Astrocyte (in vitro differentiated cells and primary cell): Measurements from ENCODE around the gene ZNF385B. TPM values are rescaled to one million over a fixed set of nuclear protein-coding genes. Genes with fewer than 3 reads are reported as not detected.

Experiments
- DNase-seq: peaks from one replicate; pipeline ENCODE4 v3.0.0-alpha.2; 2010; ENCODE audit warnings: low read depth
- FAIRE-seq: peaks from 2 replicates; lab custom pipeline; 2011; peaks lifted over from hg19 to GRCh38; lab: Jason Lieb, UNC
- H2AFZ ChIP-seq: 2 replicates; pipeline ENCODE4 v1.6.0; 2012; ENCODE audit warnings: low read depth, low read length, inconsistent platforms
- H3K27ac ChIP-seq: 2 replicates; pipeline ENCODE4 v1.5.1; 2011; ENCODE audit warnings: low read depth, low read length, inconsistent platforms
- H3K27me3 ChIP-seq: 2 replicates; pipeline ENCODE4 v1.6.0; 2011; ENCODE audit warnings: low read length, inconsistent platforms; ENCODE audit not compliant: insufficient read depth
- H3K36me3 ChIP-seq: 2 replicates; pipeline ENCODE4 v1.5.1; 2011; ENCODE audit warnings: low read length, inconsistent platforms; ENCODE audit not compliant: insufficient read depth
- H3K4me1 ChIP-seq: 2 replicates; pipeline ENCODE4 v1.5.1; 2011; ENCODE audit warnings: low read length, inconsistent platforms; ENCODE audit not compliant: insufficient read depth
- H3K4me2 ChIP-seq: 2 replicates; pipeline ENCODE4 v1.6.0; 2012; ENCODE audit warnings: low read length, inconsistent platforms
- H3K4me3 ChIP-seq: 2 replicates; pipeline ENCODE4 v1.5.1; 2011; ENCODE audit warnings: low read depth, mild to moderate bottlenecking, low read length, inconsistent platforms; ENCODE audit not compliant: insufficient read depth
- H3K79me2 ChIP-seq: 2 replicates; pipeline ENCODE4 v1.6.0; 2012; ENCODE audit warnings: mild to moderate bottlenecking, low read length, inconsistent platforms; ENCODE audit not compliant: insufficient read depth
- H3K9ac ChIP-seq: 2 replicates; pipeline ENCODE4 v1.6.0; 2012; ENCODE audit warnings: mild to moderate bottlenecking, low read length, inconsistent platforms
- H3K9me3 ChIP-seq: 2 replicates; pipeline ENCODE4 v1.5.1; 2012; ENCODE audit warnings: low read depth, mild to moderate bottlenecking, low read length, inconsistent platforms; ENCODE audit not compliant: insufficient read depth
- H4K20me1 ChIP-seq: 2 replicates; pipeline ENCODE4 v1.6.0; 2012; ENCODE audit warnings: low read length, inconsistent platforms; ENCODE audit not compliant: insufficient read depth
- H3K27ac Mint-ChIP-seq: one replicate; pipeline ENCODE4 v1.8.0; 2021; ENCODE audit warnings: mild to moderate bottlenecking, mixed read lengths; ENCODE audit not compliant: unreplicated experiment
- H3K27me3 Mint-ChIP-seq: one replicate; pipeline ENCODE4 v1.8.0; 2021; ENCODE audit warnings: low read depth, mixed read lengths; ENCODE audit not compliant: unreplicated experiment
- H3K36me3 Mint-ChIP-seq: one replicate; pipeline ENCODE4 v1.8.0; 2021; ENCODE audit warnings: low read depth, mixed read lengths; ENCODE audit not compliant: unreplicated experiment
- H3K4me1 Mint-ChIP-seq: one replicate; pipeline ENCODE4 v1.8.0; 2021; ENCODE audit warnings: low read depth, mixed read lengths; ENCODE audit not compliant: unreplicated experiment
- H3K4me3 Mint-ChIP-seq: one replicate; pipeline ENCODE4 v1.8.0; 2021; ENCODE audit warnings: mild to moderate bottlenecking, moderate library complexity, mixed read lengths; ENCODE audit not compliant: unreplicated experiment
- H3K9me3 Mint-ChIP-seq: one replicate; pipeline ENCODE4 v1.8.0; 2021; ENCODE audit warnings: mild to moderate bottlenecking, mixed read lengths; ENCODE audit not compliant: unreplicated experiment
- CTCF ChIP-seq: IDR thresholded peaks from 2 replicates; pipeline ENCODE4 v1.5.1; 2011; ENCODE audit warnings: low read depth, mild to moderate bottlenecking, inconsistent platforms, low read length, moderate library complexity; ENCODE audit not compliant: insufficient read depth
- EZH2 ChIP-seq: IDR thresholded peaks from 2 replicates; pipeline ENCODE4 v1.6.1; 2012; ENCODE audit warnings: mild to moderate bottlenecking, low read length, inconsistent platforms; ENCODE audit not compliant: insufficient read depth
- total RNA-seq: library from RNA; stranded (reverse); gene quantifications from 2 replicates; pipeline ENCODE4 v1.2.1, GENCODE V29; 2021

Gene ZNF385B
- total RNA-seq, 1 donor from 2014 or later: 0.27 TPM

GRCh38 chr2:179622112-179622511, 239.3 kb downstream of the ZNF385B start:
- H3K36me3 ChIP-seq: no peaks in the 10 kb centered on the region
- Mint-ChIP-seq H3K4me3 (no peak overlapping the region), H3K4me1 (no peaks in the 10 kb centered on the region), H3K9me3 (peaks cover 7% of the 10 kb centered on the region), H3K27ac (no peak overlapping the region), H3K27me3 (no peaks in the 10 kb centered on the region), H3K36me3 (no peaks in the 10 kb centered on the region)
- H3K4me2 ChIP-seq: no peak overlapping the region
- H3K9me3 ChIP-seq: no peaks in the 10 kb centered on the region
- no peaks in the 10 kb centered on the region for H3K79me2 ChIP-seq
- no peaks in the 10 kb centered on the region for H3K4me1 ChIP-seq
- peak; percentile 8 for DNase-seq
- no peaks in the 10 kb centered on the region for H4K20me1 ChIP-seq
- H2AFZ ChIP-seq: no peak overlapping the region
- FAIRE-seq: peak; percentile 9
- no peaks in the 10 kb centered on the region for H3K27me3 ChIP-seq
- no peak overlapping the region for H3K27ac ChIP-seq
- TF ChIP-seq CTCF (no peak), EZH2 (no peak)
- H3K9ac ChIP-seq: no peak overlapping the region
- no peak overlapping the region for H3K4me3 ChIP-seq

DNA sequence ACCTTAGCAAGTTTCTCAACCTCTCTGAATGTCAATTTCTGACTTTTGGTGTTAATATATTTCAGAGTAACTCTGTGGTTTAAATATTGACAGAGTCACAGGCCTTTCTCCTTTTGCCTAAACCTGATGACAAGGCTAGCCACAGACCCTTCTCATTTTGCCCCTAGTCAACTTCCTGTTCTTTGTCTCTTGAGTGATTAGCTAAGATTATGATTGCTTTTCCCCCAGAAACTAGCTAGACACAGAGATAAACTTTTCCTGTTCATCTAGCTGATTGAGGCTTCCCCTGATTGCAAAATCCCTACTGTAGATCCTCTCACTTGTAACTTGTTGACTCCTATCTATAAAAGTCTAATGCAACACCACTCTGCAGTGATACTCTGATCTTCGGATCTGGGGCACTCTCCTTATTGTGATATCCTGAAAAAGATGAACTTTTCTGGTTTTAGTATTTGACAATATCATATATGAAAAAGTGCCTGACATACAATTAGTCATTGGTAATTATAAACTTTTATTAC, 241.4 kb downstream of the ZNF385B start:
- H3K36me3 ChIP-seq: no peaks in the 10 kb centered on the region
- H3K4me1 ChIP-seq: no peaks in the 10 kb centered on the region
- H3K27ac Mint-ChIP-seq: no peak overlapping the region
- H3K27me3 ChIP-seq: no peaks in the 10 kb centered on the region
- H3K9me3 Mint-ChIP-seq: peaks cover 7% of the 10 kb centered on the region
- FAIRE-seq (no peak), DNase-seq (no peak)
- no peak overlapping the region for H3K4me3 ChIP-seq
- no peak overlapping the region for H2AFZ ChIP-seq
- no peaks in the 10 kb centered on the region for H3K79me2 ChIP-seq
- H3K9me3 ChIP-seq: no peaks in the 10 kb centered on the region
- no peak overlapping the region for H3K4me3 Mint-ChIP-seq
- no peak overlapping the region for H3K4me2 ChIP-seq
- H3K9ac ChIP-seq: no peak overlapping the region
- no peaks in the 10 kb centered on the region for H3K27me3 Mint-ChIP-seq
- H3K27ac ChIP-seq: no peak overlapping the region
- H3K4me1 Mint-ChIP-seq: peaks cover 2% of the 10 kb centered on the region
- no peaks in the 10 kb centered on the region for H4K20me1 ChIP-seq
- no peak for TF ChIP-seq CTCF
- TF ChIP-seq EZH2: no peak
- H3K36me3 Mint-ChIP-seq: no peaks in the 10 kb centered on the region

GRCh38 chr2:179614121-179614520, 247.3 kb downstream of the ZNF385B start:
- Histone ChIP-seq H2AFZ (no peak overlapping the region), H3K4me1 (peaks cover 3% of the 10 kb centered on the region)
- H3K27ac Mint-ChIP-seq: peak overlapping the region; percentile 64

More at GRCh38 chr2:179614121-179614520, 247.3 kb downstream of the ZNF385B start:
- H3K36me3 ChIP-seq: no peaks in the 10 kb centered on the region
- H4K20me1 ChIP-seq: no peaks in the 10 kb centered on the region
- H3K4me3 ChIP-seq: no peak overlapping the region
- H3K9ac ChIP-seq: no peak overlapping the region
- TF ChIP-seq EZH2: no peak
- TF ChIP-seq CTCF: no peak
- H3K4me3 Mint-ChIP-seq: no peak overlapping the region
- H3K27me3 ChIP-seq: no peaks in the 10 kb centered on the region
- H3K79me2 ChIP-seq: no peaks in the 10 kb centered on the region
- H3K27me3 Mint-ChIP-seq: no peaks in the 10 kb centered on the region
- no peaks in the 10 kb centered on the region for H3K9me3 ChIP-seq
- FAIRE-seq (no peak), DNase-seq (no peak)
- peaks cover 31% of the 10 kb centered on the region for H3K4me1 Mint-ChIP-seq
- H3K36me3 Mint-ChIP-seq: no peaks in the 10 kb centered on the region
- no peaks in the 10 kb centered on the region for H3K9me3 Mint-ChIP-seq
- H3K27ac ChIP-seq: no peak overlapping the region
- peak overlapping the region; percentile 54 for H3K4me2 ChIP-seq
